Neural crest cell (in vitro differentiated cells): ENCODE measurements around the gene CCDC30. TPM values are rescaled to one million over a fixed set of nuclear protein-coding genes. Genes with fewer than 3 reads are reported as not detected.

Experiments
- DNase-seq: peaks from one replicate; pipeline ENCODE4 v3.0.0; 2021; ENCODE audit warnings: low read depth, mixed read lengths, low spot score
- H3K27ac Mint-ChIP-seq: one replicate; pipeline ENCODE4 v1.8.0; 2021; ENCODE audit warnings: mild to moderate bottlenecking, mixed read lengths; ENCODE audit not compliant: unreplicated experiment
- H3K27me3 Mint-ChIP-seq: 2 replicates; pipeline ENCODE4 v1.8.0; 2021; ENCODE audit warnings: low read depth, mild to moderate bottlenecking, mixed read lengths
- H3K36me3 Mint-ChIP-seq: 2 replicates; pipeline ENCODE4 v1.8.0; 2021; ENCODE audit warnings: low read depth, mild to moderate bottlenecking, mixed read lengths
- H3K4me1 Mint-ChIP-seq: 2 replicates; pipeline ENCODE4 v1.8.0; 2021; ENCODE audit warnings: mixed read lengths
- H3K4me3 Mint-ChIP-seq: one replicate; pipeline ENCODE4 v1.8.0; 2021; ENCODE audit warnings: mild to moderate bottlenecking, mixed read lengths
- H3K9me3 Mint-ChIP-seq: 2 replicates; pipeline ENCODE4 v1.8.0; 2021; ENCODE audit warnings: mixed read lengths
- total RNA-seq: library from RNA; stranded (reverse); gene quantifications from 2 replicates; pipeline ENCODE4 v1.2.1, GENCODE V29; 2021
- TF ChIP-seq, protein P1 (sequence below): fragments of 200-600 bp; sonication (generic); conservative IDR thresholded peaks from 2 replicates; pipeline ENCODE4 v1.5.0; 2021; ENCODE audit warnings: antibody characterized with exemption, mild to moderate bottlenecking

CCDC30 gene
- total RNA-seq, 1 donor from 2014 or later = 6.9 TPM

DNA sequence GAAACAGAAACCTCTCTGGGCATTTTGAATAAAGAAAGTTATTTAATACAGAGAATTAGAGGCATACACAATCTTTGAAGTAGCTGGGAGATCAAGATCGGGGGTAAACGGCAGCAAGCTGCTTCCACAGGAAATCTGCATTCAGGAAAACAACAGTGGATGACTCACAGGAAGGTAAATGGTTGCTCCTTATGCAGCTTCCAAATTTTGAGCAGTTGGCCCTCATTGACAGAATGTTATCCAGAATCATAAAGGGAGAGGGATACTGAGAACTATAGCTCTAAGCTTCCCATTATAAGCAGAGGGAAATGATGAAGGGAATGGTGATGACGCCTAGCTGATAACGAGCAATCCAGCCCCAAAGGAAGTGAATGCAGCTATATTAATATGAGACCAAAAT, 35.8 kb upstream of the CCDC30 start:
- no peak for DNase-seq
- H3K27me3 Mint-ChIP-seq = no peaks in the 10 kb centered on the region
- H3K4me1 Mint-ChIP-seq = peaks cover 6% of the 10 kb centered on the region
- H3K36me3 Mint-ChIP-seq = no peaks in the 10 kb centered on the region
- TF ChIP-seq, protein P1, sequence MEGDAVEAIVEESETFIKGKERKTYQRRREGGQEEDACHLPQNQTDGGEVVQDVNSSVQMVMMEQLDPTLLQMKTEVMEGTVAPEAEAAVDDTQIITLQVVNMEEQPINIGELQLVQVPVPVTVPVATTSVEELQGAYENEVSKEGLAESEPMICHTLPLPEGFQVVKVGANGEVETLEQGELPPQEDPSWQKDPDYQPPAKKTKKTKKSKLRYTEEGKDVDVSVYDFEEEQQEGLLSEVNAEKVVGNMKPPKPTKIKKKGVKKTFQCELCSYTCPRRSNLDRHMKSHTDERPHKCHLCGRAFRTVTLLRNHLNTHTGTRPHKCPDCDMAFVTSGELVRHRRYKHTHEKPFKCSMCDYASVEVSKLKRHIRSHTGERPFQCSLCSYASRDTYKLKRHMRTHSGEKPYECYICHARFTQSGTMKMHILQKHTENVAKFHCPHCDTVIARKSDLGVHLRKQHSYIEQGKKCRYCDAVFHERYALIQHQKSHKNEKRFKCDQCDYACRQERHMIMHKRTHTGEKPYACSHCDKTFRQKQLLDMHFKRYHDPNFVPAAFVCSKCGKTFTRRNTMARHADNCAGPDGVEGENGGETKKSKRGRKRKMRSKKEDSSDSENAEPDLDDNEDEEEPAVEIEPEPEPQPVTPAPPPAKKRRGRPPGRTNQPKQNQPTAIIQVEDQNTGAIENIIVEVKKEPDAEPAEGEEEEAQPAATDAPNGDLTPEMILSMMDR = no peak
- H3K27ac Mint-ChIP-seq = no peak overlapping the region
- no peaks in the 10 kb centered on the region for H3K9me3 Mint-ChIP-seq
- no peak overlapping the region for H3K4me3 Mint-ChIP-seq

DNA sequence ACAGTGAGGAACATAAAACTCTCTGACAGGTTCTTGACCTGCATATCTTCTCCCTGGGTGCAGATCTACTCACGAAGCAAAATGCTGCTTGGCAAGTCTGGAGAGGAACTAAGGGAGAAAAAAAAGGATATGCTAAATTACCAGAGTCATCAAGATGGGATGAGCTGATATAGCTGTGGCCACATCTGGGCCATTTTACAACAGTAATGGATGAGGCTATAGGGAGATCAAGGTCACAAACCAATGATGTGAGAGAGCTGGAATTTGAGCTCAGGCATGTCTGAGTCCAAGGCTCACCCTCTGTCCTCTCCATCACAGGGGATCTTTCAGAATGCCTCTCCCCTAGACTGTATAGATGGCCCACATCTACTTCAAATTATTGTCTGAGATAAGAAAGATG, 33.5 kb upstream of the CCDC30 start:
- Mint-ChIP-seq H3K9me3 (no peaks in the 10 kb centered on the region), H3K27ac (no peak overlapping the region), H3K36me3 (no peaks in the 10 kb centered on the region), H3K4me3 (no peak overlapping the region), H3K27me3 (no peaks in the 10 kb centered on the region), H3K4me1 (no peaks in the 10 kb centered on the region)
- DNase-seq = no peak
- TF ChIP-seq, protein P1 = no peak

- Mint-ChIP-seq H3K27ac (no peak overlapping the region), H3K4me1 (no peaks in the 10 kb centered on the region), H3K4me3 (no peak overlapping the region), H3K9me3 (no peaks in the 10 kb centered on the region), H3K36me3 (no peaks in the 10 kb centered on the region), H3K27me3 (no peaks in the 10 kb centered on the region)
- TF ChIP-seq, protein P1 = no peak
- no peak for DNase-seq
Measured at GRCh38 chr1:42430286-42431135, 32.6 kb upstream of the CCDC30 start.

DNA sequence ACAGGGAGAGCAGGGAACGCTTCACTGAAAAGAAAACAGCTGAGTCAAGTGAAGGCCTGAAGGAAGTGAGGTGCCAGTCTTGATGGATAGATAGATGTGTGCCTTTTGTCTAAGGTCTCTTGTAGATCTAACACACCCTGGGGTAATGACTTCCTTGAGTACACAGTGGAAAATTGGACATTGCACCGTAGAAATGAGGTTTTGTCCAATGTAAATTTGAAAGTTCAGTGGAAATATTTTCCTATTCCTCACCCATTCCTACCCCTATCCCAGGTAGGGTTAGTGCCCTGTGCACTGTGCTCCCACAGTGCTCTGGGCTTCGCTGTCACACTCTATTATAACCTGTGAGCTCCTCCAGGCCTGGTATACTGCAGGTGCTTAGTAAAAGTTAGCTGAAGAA, 31.6 kb upstream of the CCDC30 start:
- Mint-ChIP-seq H3K9me3 (no peaks in the 10 kb centered on the region), H3K36me3 (no peaks in the 10 kb centered on the region), H3K27me3 (no peaks in the 10 kb centered on the region), H3K4me1 (no peaks in the 10 kb centered on the region), H3K27ac (no peak overlapping the region), H3K4me3 (no peak overlapping the region)
- TF ChIP-seq, protein P1 = no peak
- DNase-seq = no peak

DNA sequence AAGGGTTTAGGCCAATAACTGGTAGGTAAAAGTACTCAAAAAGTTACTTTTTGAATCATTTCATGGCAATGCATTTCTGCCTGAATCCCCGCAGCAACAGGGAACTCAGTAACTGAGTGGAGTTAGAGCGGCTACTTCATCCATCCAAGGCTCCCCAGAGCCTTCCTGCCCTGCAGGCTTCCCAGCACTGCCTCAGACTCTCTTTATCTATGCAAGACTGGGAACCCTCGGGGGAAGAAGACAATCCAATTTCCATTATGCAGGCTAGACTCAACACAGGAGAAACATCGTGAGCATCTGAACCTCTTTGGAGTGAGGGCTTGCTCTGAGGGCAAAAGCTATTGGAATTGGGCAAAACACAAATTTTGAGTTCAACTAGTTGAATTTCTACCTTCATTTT, 30.4 kb upstream of the CCDC30 start:
- H3K27ac Mint-ChIP-seq = no peak overlapping the region
- TF ChIP-seq, protein P1 = no peak
- H3K27me3 Mint-ChIP-seq = peaks cover 3% of the 10 kb centered on the region
- no peak for DNase-seq
- no peaks in the 10 kb centered on the region for H3K9me3 Mint-ChIP-seq
- no peaks in the 10 kb centered on the region for H3K36me3 Mint-ChIP-seq
- no peak overlapping the region for H3K4me3 Mint-ChIP-seq
- H3K4me1 Mint-ChIP-seq = no peaks in the 10 kb centered on the region
